K562 (cell line): ENCODE results near the gene ATAD5. TPM values are rescaled to one million over a fixed set of nuclear protein-coding genes. Genes with fewer than 3 reads are reported as not detected.

Source experiments
- BCLAF1 ChIP-seq, 2 experiments: fragments of 450-650 bp in 1 of 2; IDR thresholded peaks; 2 replicates each; pipeline ENCODE4 v1.6.1; 2011 to 2017; ENCODE audit warnings: low read depth in 2 of 2, antibody characterized with exemption in 1 of 2, borderline replicate concordance in 1 of 2, low read length in 1 of 2, mild to moderate bottlenecking in 1 of 2, mixed read lengths in 1 of 2; ENCODE audit not compliant: control insufficient read depth in 1 of 2
- EGR1 ChIP-seq: fragments of 450-650 bp; conservative IDR thresholded peaks from 2 replicates; pipeline ENCODE4 v1.6.1; 2017; ENCODE audit warnings: mild to moderate bottlenecking
- HNRNPH1 ChIP-seq: fragments of 200-400 bp; formaldehyde crosslinking; optimal IDR thresholded peaks from 2 replicates; pipeline ENCODE3; 2017; ENCODE audit warnings: low read depth, mild to moderate bottlenecking, low read length, moderate library complexity
- IFI16 ChIP-seq: fragments of 250-450 bp; sonication (Bioruptor Pico); IDR thresholded peaks from 2 replicates; pipeline ENCODE4 v2.1.2; 2022; ENCODE audit warnings: mild to moderate bottlenecking, inconsistent platforms
- KLF6 ChIP-seq: fragments of 250-450 bp; sonication (Bioruptor Pico); IDR thresholded peaks from 2 replicates; pipeline ENCODE4 v1.4.0; 2020; ENCODE audit warnings: mild to moderate bottlenecking, moderate library complexity, borderline replicate concordance
- MCM7 ChIP-seq, 2 experiments: fragments of 450-650 bp; IDR thresholded peaks; 2 replicates each; pipeline ENCODE4 v1.6.1; 2016 to 2018
- RFX1 ChIP-seq: fragments of 450-650 bp; IDR thresholded peaks from 2 replicates; pipeline ENCODE4 v1.6.1; 2016; ENCODE audit warnings: mild to moderate bottlenecking, moderate library complexity
- RFX7 ChIP-seq: fragments of 250-450 bp; sonication (Bioruptor Pico); IDR thresholded peaks from 2 replicates; pipeline ENCODE4 v1.5.1; 2021; ENCODE audit warnings: mild to moderate bottlenecking
- TGIF2 ChIP-seq: sonication (generic); formaldehyde crosslinking; IDR thresholded peaks from 2 replicates; pipeline ENCODE4 v1.8.1; 2022; ENCODE audit warnings: mild to moderate bottlenecking, missing genetic modification reagents, moderate library complexity
- THRAP3 ChIP-seq: fragments of 450-650 bp; IDR thresholded peaks from 2 replicates; pipeline ENCODE4 v1.6.1; 2016; ENCODE audit warnings: mild to moderate bottlenecking, inconsistent platforms, borderline replicate concordance
- TSHZ1 ChIP-seq: fragments of 250-450 bp; sonication (Bioruptor Pico); IDR thresholded peaks from 2 replicates; pipeline ENCODE4 v1.4.0; 2020; ENCODE audit warnings: mild to moderate bottlenecking, moderate library complexity
- YY1 ChIP-seq, 3 experiments: IDR thresholded peaks; 2 replicates each; pipeline ENCODE4 v1.6.1; 2011; ENCODE audit warnings: low read length in 2 of 3, mild to moderate bottlenecking in 2 of 3, moderate library complexity in 2 of 3, borderline replicate concordance in 1 of 3, control low read depth in 1 of 3, low read depth in 1 of 3; ENCODE audit not compliant: insufficient read depth in 3 of 3, insufficient replicate concordance in 2 of 3, control insufficient read depth in 1 of 3, insufficient read length in 1 of 3; ENCODE audit errors: extremely low read depth in 1 of 3
- ZBTB26 ChIP-seq: fragments of 450-650 bp; formaldehyde crosslinking; IDR thresholded peaks from 2 replicates; pipeline ENCODE4 v1.4.0; 2022; ENCODE audit warnings: missing genetic modification characterization
- ZNF175 ChIP-seq: fragments of 200-800 bp; sonication (Bioruptor generic); IDR thresholded peaks from 2 replicates; pipeline ENCODE4 v1.6.1; 2016; ENCODE audit warnings: low read depth, mild to moderate bottlenecking, missing genetic modification characterization, missing compliant biosample characterization
- ZNF639 ChIP-seq, 2 experiments: fragments of 200-800 bp in 1 of 2; sonication (Bioruptor generic) in 1 of 2; sonication (generic) in 1 of 2; formaldehyde crosslinking in 1 of 2; IDR thresholded peaks in 1 of 2; conservative IDR thresholded peaks in 1 of 2; 2 replicates each; pipeline versions ENCODE4 v1.5.0 to v1.6.1; 2016 to 2020; ENCODE audit warnings: missing compliant biosample characterization in 1 of 2, missing genetic modification characterization in 1 of 2, missing genetic modification reagents in 1 of 2
- ZSCAN29 ChIP-seq: fragments of 450-650 bp; IDR thresholded peaks from 2 replicates; pipeline ENCODE4 v1.6.1; 2017
- polyA plus RNA-seq, 8 experiments: library from polyadenylated mRNA; depleted of rRNA in 4 of 8; stranded (reverse) in 5 of 8; unstranded in 3 of 8; fragments of >200 nt; fragmentation: Nextera tagmentation in 2 of 8; fragmentation: Illumina TruSeq in 1 of 8; extraction: Ambion mirVana in 2 of 8; extraction: Trizol in 1 of 8; gene quantifications; 2 replicates each; pipeline versions ENCODE4 v1.2.1 to v1.2.3, GENCODE V29; 2011 to 2014; ENCODE audit warnings: inconsistent platforms in 1 of 8, missing spikeins in 1 of 8
- total RNA-seq, 7 experiments: library from RNA; depleted of rRNA in 6 of 7; stranded (reverse); fragments of >200 nt in 6 of 7; fragmentation: Illumina TruSeq in 2 of 7; extraction: Trizol in 2 of 7; gene quantifications; 2 replicates each; pipeline versions ENCODE4 v1.2.1 to v1.2.3, GENCODE V29; 2011 to 2021; ENCODE audit warnings: low replicate concordance in 1 of 7

ATAD5 gene
- total and polyA plus RNA-seq, 9 of the 15 experiments (the other 6 are each of a cell fraction or from before 2014, with no cell fraction given), result 4.6 to 25.6 (median 19.5) TPM

- no peak for TF ChIP-seq TSHZ1 (CRISPR knock-in tag)
- no peak for TF ChIP-seq RFX1
- TF ChIP-seq YY1 (IDR thresholded peaks at IDR 0.05; ENCODE audit: borderline replicate concordance in 1 of 3, control insufficient read depth in 1 of 3, extremely low read depth in 1 of 3, insufficient read depth in 3 of 3, insufficient read length in 1 of 3, insufficient replicate concordance in 2 of 3, low read depth in 1 of 3, low read length in 2 of 3), result peak in 2 of 3 experiments; percentile 80 to 83
- TF ChIP-seq EGR1, result no peak
- no peak for TF ChIP-seq ZNF175 (CRISPR knock-in tag)
- no peak for TF ChIP-seq MCM7 (IDR thresholded peaks at IDR 0.05)
- no peak for TF ChIP-seq KLF6 (CRISPR knock-in tag)
- no peak for TF ChIP-seq TGIF2
- TF ChIP-seq HNRNPH1, result no peak
- TF ChIP-seq IFI16 (CRISPR knock-in tag), result no peak
- TF ChIP-seq BCLAF1 (IDR thresholded peaks at IDR 0.05; ENCODE audit: borderline replicate concordance in 1 of 2, control insufficient read depth in 1 of 2, low read depth in 2 of 2, low read length in 1 of 2), result 0 out of 4 replicates have a peak, but pooled peaks of 1 of the 2 experiments have one; percentile 31
- no peak for TF ChIP-seq ZBTB26 (CRISPR knock-in tag)
- TF ChIP-seq ZNF639 (CRISPR knock-in tag; conservative IDR thresholded peaks at IDR 0.05 in 1 of 2, IDR thresholded peaks at IDR 0.05 in 1 of 2), result no peak
- TF ChIP-seq ZSCAN29, result peak; percentile 7; the same call in 1 of the 2 replicates
- no peak for TF ChIP-seq THRAP3
- TF ChIP-seq RFX7 (CRISPR knock-in tag), result no peak
Observed at GRCh38 chr17:30831663-30832437, at the start of gene ATAD5 (continued).
